Measurements from ENCODE around the gene ARHGAP1.

Gene ARHGAP1

GRCh38 chr11:46643531-46643930 lies 56.9 kb downstream of the ARHGAP1 start:
- TF ChIP-seq CTCF (IDR thresholded peaks at IDR 0.05; ENCODE audit: insufficient read depth, low read length) (no peak), SPI1 (IDR thresholded peaks at IDR 0.05; ENCODE audit: borderline replicate concordance, low read depth) (no peak), REST (IDR thresholded peaks at IDR 0.05; ENCODE audit: insufficient replicate concordance, low read depth) (no peak), POLR2AphosphoS5 (IDR thresholded peaks at IDR 0.05; ENCODE audit: low read depth) (no peak)
- Histone ChIP-seq H3K27ac (replicated peaks) (no peak overlapping the region), H3K4me3 (replicated peaks; ENCODE audit: insufficient read depth, low read length) (no peak overlapping the region), H3K27me3 (ENCODE audit: insufficient read depth, poor library complexity, severe bottlenecking) (no peaks in the 10 kb centered on the region)
- DNase-seq (ENCODE audit: low read depth in 1 of 2, low spot score in 1 of 2), result no peak

GRCh38 chr11:46642627-46643335 lies 57.6 kb downstream of the ARHGAP1 start:
- Histone ChIP-seq H3K27ac (replicated peaks) (peak overlapping the region; percentile 18; the same call in 1 of the 2 replicates), H3K27me3 (ENCODE audit: insufficient read depth, poor library complexity, severe bottlenecking) (no peaks in the 10 kb centered on the region), H3K4me3 (replicated peaks; ENCODE audit: insufficient read depth, low read length) (no peak overlapping the region)
- no peak for DNase-seq (ENCODE audit: low read depth in 1 of 2, low spot score in 1 of 2)
- TF ChIP-seq REST (IDR thresholded peaks at IDR 0.05; ENCODE audit: insufficient replicate concordance, low read depth), result no peak
- no peak for TF ChIP-seq CTCF (IDR thresholded peaks at IDR 0.05; ENCODE audit: insufficient read depth, low read length)
- TF ChIP-seq POLR2AphosphoS5 (IDR thresholded peaks at IDR 0.05; ENCODE audit: low read depth), result no peak
- TF ChIP-seq GABPA (IDR thresholded peaks at IDR 0.05; ENCODE audit: low read depth), result no peak
- peak; percentile 31; the same call in 1 of the 2 replicates for TF ChIP-seq SPI1 (IDR thresholded peaks at IDR 0.05; ENCODE audit: borderline replicate concordance, low read depth)

- H3K4me3 ChIP-seq (replicated peaks; ENCODE audit: insufficient read depth, low read length), result no peak overlapping the region
- peak overlapping the region; percentile 20; the same call in 1 of the 2 replicates for H3K27ac ChIP-seq (replicated peaks)
- TF ChIP-seq REST (IDR thresholded peaks at IDR 0.05; ENCODE audit: insufficient replicate concordance, low read depth) (no peak), POLR2AphosphoS5 (IDR thresholded peaks at IDR 0.05; ENCODE audit: low read depth) (no peak), CTCF (IDR thresholded peaks at IDR 0.05; ENCODE audit: insufficient read depth, low read length) (no peak), GABPA (IDR thresholded peaks at IDR 0.05; ENCODE audit: low read depth) (no peak), SPI1 (IDR thresholded peaks at IDR 0.05; ENCODE audit: borderline replicate concordance, low read depth) (no peak)
- no peak for DNase-seq (ENCODE audit: low read depth in 1 of 2, low spot score in 1 of 2)
- no peaks in the 10 kb centered on the region for H3K27me3 ChIP-seq (ENCODE audit: insufficient read depth, poor library complexity, severe bottlenecking)
Measured at GRCh38 chr11:46641639-46642038, 58.8 kb downstream of the ARHGAP1 start.
